Measurements from ENCODE around the gene CLPTM1L.

- TF ChIP-seq POLR2AphosphoS5 (IDR thresholded peaks at IDR 0.05) (no peak), CTCF (IDR thresholded peaks at IDR 0.05) (no peak)
These were observed 51.3 kb downstream of the CLPTM1L start for GRCh38 chr5:1293416-1294205.

All from suprapubic skin (tissue), 3 donors.